NT2/D1 (cell line): Measurements from ENCODE around the gene ARHGAP12.

Experiments
- SUZ12 ChIP-seq: IDR thresholded peaks from 2 replicates; pipeline ENCODE4 v1.6.1; 2011; ENCODE audit not compliant: insufficient read length, insufficient read depth; ENCODE audit errors: extremely low read depth
- ZNF274 ChIP-seq: IDR thresholded peaks from 2 replicates; pipeline ENCODE4 v1.6.1; 2011; ENCODE audit warnings: mild to moderate bottlenecking, low read depth, low read length

DNA sequence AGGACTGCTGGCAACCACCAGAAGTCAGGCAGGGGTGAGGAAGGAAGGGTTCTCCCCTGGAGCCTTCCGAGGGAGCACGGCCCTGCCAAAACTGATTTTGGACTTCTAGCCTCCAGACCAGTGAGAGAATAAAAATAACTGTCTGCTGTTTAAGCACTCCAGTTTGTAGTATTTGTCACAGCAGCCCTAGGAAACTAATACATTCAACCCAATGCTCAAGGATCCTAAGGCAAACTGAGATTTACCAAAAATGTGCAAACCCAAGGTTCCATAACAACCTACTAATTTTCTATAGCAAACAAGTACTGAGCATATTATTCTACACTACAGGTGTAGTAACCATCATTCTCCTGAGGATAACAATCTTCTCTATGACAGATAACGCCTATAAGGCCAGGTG lies 18.6 kb downstream of the ARHGAP12 start:
- TF ChIP-seq ZNF274 (no peak), SUZ12 (no peak)
